ENCODE measurements around the gene OTOP1. TPM values are rescaled to one million over a fixed set of nuclear protein-coding genes. Genes with fewer than 3 reads are reported as not detected.
A peak's percentile ranks its signal among the peaks of the same experiment; 100 is the strongest.
"Not testable (repeated sequence)": the region's sequence is repeated elsewhere in the genome, so short reads cannot be mapped to it uniquely, and the experiment has no call there.

Gene OTOP1
- total and polyA plus RNA-seq, 5 experiments from 2014 or later, result not detected

DNA sequence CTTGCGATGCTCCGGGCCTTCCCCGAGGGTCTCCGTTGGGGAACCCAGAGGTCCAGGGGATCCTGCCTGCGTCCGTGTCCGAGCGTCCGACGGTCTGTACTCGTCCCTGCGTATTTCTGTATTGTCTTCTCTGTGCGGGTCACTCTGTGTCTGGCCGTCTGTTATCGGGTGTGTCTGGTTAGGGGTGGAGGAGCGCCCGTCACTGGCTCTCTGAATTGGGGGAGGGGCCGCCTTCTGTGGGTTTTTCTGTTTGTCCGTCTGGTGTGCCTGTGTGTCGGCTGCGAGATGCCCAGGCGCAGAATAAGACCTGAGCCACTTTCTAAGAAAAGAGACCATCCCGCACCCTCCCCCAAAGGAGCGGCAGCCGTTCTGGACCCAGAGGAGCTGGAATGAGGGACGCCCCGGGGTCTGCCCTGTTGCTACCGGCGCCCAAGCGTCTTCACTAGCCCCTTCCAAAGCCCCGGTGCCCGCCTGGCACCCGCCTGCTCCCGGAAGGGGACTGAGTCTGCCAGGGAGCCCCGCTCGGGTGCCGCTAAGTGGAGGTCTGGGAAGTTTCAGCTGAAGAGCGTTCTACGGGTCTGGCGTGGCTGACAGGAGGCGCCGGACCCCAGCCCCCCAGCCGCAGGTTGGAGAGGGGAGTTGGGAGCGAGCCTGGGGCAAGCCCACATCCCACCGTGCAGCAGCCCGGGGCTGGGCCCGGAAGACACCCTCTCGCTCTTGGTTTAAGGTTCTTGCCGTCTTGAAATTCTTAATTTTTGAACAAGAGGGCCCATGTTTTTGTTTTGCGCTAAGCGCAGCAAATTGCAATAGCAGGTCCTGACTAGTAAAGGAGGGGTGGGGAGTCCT, 1.0 kb upstream of the OTOP1 start:
- Mint-ChIP-seq H3K36me3 (peaks cover 0 to 11% (median 2%) of the 10 kb centered on the region in 3 donors), H3K27me3 (peaks cover 30 to 60% (median 45%) of the 10 kb centered on the region in 5 donors), H3K4me1 (peaks cover 9 to 22% (median 9%) of the 10 kb centered on the region in 4 donors), H3K27ac (peak overlapping the region in 1 of 10 donors; percentile 35), H3K4me3 (peak overlapping the region in 6 of 10 donors; percentile 33 to 78 (median 53)), H3K9me3 (peaks cover 0 to 11% (median 1%) of the 10 kb centered on the region in 9 donors)
- ATAC-seq (no peak), DNase-seq (no peak)
- POLR2A ChIA-PET, result no interaction called here

- Mint-ChIP-seq H3K27me3 (peaks cover 41 to 74% (median 54%) of the 10 kb centered on the region in 5 donors), H3K4me1 (peaks cover 9 to 22% (median 9%) of the 10 kb centered on the region in 4 donors), H3K27ac (peak overlapping the region in 1 of 10 donors; percentile 80), H3K9me3 (peaks cover 0 to 7% (median 0%) of the 10 kb centered on the region in 9 donors), H3K4me3 (peak overlapping the region in 9 of 10 donors; percentile 9 to 79 (median 58)), H3K36me3 (peaks cover 0 to 11% (median 2%) of the 10 kb centered on the region in 3 donors)
- POLR2A ChIA-PET, result no interaction called here
- DNase-seq (no peak), ATAC-seq (no peak)
These were observed 669 bp downstream of the OTOP1 start for GRCh38 chr4:4225915-4226605.

GRCh38 chr4:4217113-4217512, 9.6 kb downstream of the OTOP1 start:
- Mint-ChIP-seq H3K9me3 (no peaks in the 10 kb centered on the region), H3K4me1 (no peaks in the 10 kb centered on the region), H3K36me3 (no peaks in the 10 kb centered on the region), H3K27ac (no peak overlapping the region), H3K27me3 (peaks cover 12 to 39% (median 21%) of the 10 kb centered on the region in 5 donors), H3K4me3 (no peak overlapping the region)
- POLR2A ChIA-PET, result no interaction called here
- DNase-seq (no peak), ATAC-seq (no peak)

DNA sequence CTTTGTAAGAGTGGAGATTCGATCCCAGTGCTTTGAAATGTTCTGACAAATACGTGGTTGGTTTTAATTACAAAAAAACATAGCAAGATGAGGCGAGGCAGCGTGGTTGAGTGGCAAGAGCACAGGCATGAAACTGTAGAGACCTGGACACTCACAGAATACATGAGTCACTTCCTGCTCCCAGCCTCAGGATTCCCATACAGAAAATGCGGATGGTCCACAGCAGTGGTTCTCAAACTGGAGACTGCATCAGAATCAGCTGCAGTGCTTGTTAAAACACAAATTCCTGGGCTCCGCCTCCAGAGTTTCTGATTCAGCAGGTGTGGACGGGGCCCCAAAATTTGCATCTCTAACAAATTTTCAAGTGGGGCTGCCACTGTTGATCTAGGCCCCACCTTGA, 10.1 kb downstream of the OTOP1 start:
- Mint-ChIP-seq H3K4me3 (no peak overlapping the region), H3K9me3 (no peaks in the 10 kb centered on the region), H3K4me1 (no peaks in the 10 kb centered on the region), H3K27me3 (peaks cover 7 to 38% (median 17%) of the 10 kb centered on the region in 5 donors), H3K36me3 (no peaks in the 10 kb centered on the region), H3K27ac (no peak overlapping the region)
- DNase-seq, result no peak
- POLR2A ChIA-PET, result no interaction called here
- no peak for ATAC-seq

GRCh38 chr4:4213674-4214073, 13.1 kb downstream of the OTOP1 start:
- ATAC-seq, H3K4me1 Mint-ChIP-seq, POLR2A ChIA-PET, H3K27ac Mint-ChIP-seq, H3K9me3 Mint-ChIP-seq, H3K36me3 Mint-ChIP-seq, H3K4me3 Mint-ChIP-seq, DNase-seq: not testable (repeated sequence)
- H3K27me3 Mint-ChIP-seq, result peaks cover 18 to 46% (median 25%) of the 10 kb centered on the region in 5 donors

DNA sequence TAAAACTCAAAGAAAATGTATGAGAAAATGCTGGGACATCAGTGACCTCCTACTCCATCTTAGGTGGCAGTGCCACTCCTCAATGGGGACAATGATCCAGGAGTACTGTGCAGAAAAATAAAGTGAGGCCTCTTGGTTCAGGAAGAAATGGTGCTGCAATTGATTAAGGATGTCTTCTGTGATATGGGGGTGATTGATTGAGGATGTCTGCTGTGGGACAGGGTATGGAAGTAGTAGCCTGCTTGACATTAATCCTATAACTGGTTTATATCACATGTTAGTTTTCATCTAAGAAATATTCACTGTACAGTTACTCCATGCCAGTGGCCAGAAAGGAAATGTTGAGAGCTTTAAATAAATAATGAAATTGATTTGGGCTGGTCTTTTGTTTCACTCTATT, 20.5 kb downstream of the OTOP1 start:
- Mint-ChIP-seq H3K4me1 (no peaks in the 10 kb centered on the region), H3K36me3 (no peaks in the 10 kb centered on the region), H3K9me3 (peaks cover 0 to 8% (median 0%) of the 10 kb centered on the region in 9 donors), H3K27me3 (peaks cover 22 to 74% (median 44%) of the 10 kb centered on the region in 5 donors), H3K27ac (peak overlapping the region in 1 of 10 donors; percentile 10), H3K4me3 (no peak overlapping the region)
- ATAC-seq, result no peak
- DNase-seq, result no peak
- POLR2A ChIA-PET, result no interaction called here

DNA sequence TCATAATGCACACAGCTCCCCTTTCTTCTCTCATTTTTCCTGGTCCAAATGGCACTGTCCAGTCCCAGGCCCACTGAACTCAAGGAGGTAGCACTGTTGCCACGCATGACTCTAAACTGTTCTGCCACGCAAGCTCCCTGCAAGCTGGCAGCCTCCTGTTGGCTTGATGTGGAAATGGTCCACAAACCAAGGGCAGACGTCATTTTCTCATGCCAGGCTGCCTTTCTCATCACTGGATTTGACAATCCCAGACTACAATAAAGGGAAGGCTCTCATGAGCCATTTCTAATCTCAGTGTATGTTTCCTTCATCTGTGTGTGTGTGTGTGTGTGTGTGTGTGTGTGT, 22.4 kb downstream of the OTOP1 start:
- no peak overlapping the region for H3K4me3 Mint-ChIP-seq
- H3K4me1 Mint-ChIP-seq, result no peaks in the 10 kb centered on the region
- peaks cover 19 to 56% (median 33%) of the 10 kb centered on the region in 5 donors for H3K27me3 Mint-ChIP-seq
- no peak for DNase-seq
- H3K27ac Mint-ChIP-seq, result peak overlapping the region in 1 of 10 donors; percentile 78
- peaks cover 0 to 8% (median 0%) of the 10 kb centered on the region in 9 donors for H3K9me3 Mint-ChIP-seq
- no peaks in the 10 kb centered on the region for H3K36me3 Mint-ChIP-seq
- no peak for ATAC-seq
- POLR2A ChIA-PET, result no interaction called here

- H3K27me3 Mint-ChIP-seq, result peaks cover 19 to 53% (median 32%) of the 10 kb centered on the region in 5 donors
- no peak overlapping the region for H3K4me3 Mint-ChIP-seq
- no peaks in the 10 kb centered on the region for H3K4me1 Mint-ChIP-seq
- DNase-seq, result no peak
- H3K36me3 Mint-ChIP-seq, result no peaks in the 10 kb centered on the region
- no peak for ATAC-seq
- peaks cover 0 to 8% (median 0%) of the 10 kb centered on the region in 9 donors for H3K9me3 Mint-ChIP-seq
- H3K27ac Mint-ChIP-seq, result peak overlapping the region in 1 of 10 donors; percentile 78
- POLR2A ChIA-PET, result no interaction called here
These were observed 22.9 kb downstream of the OTOP1 start for GRCh38 chr4:4203688-4204400.

DNA sequence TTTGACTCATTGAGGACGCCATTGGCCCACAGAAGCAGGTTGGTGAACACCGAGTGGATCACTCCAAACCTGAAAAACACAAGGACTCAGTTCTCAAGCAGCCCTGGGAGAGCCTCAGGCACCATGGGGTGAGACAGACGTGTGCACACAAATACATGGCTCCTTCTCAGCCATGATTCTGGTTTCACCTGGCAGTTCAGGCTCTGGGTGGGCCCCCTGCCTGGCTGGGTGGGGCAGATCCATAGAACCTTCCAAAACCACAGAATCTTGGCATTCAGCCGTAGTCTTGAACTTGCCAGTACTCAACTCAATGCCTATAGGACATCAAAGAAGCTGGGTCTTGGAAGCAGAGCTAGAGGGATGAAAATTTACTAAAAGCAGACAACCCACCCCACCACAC, 24.2 kb downstream of the OTOP1 start:
- Mint-ChIP-seq H3K4me1 (no peaks in the 10 kb centered on the region), H3K4me3 (no peak overlapping the region), H3K9me3 (peaks cover 0 to 8% (median 0%) of the 10 kb centered on the region in 9 donors), H3K36me3 (no peaks in the 10 kb centered on the region), H3K27me3 (peaks cover 14 to 47% (median 29%) of the 10 kb centered on the region in 5 donors), H3K27ac (no peak overlapping the region)
- DNase-seq (no peak), ATAC-seq (no peak)
- POLR2A ChIA-PET, result no interaction called here

DNA sequence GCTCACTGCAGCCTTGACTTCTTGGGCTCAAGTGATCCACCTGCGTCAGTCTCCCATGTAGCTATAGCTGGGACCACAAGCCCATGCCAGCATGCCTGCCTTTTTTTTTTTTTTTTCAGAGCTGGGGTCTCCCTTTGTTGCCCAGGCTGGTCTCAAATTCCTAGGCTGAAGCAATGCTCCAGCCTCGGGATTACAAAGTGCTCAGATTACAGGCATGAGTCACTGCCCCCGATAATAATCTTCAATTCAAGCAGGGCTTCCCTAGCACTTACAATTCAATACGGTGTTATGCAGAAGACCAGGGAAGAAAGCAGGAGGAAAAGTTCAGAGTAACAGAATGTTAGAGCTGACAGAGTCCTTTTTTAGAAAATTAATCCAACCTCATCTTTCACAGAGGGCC, 26.1 kb downstream of the OTOP1 start:
- DNase-seq (no peak), ATAC-seq (no peak)
- H3K4me3 Mint-ChIP-seq, result no peak overlapping the region
- H3K36me3 Mint-ChIP-seq, result peaks cover 0 to 7% (median 0%) of the 10 kb centered on the region in 3 donors
- H3K27ac Mint-ChIP-seq, result no peak overlapping the region
- peaks cover 18 to 33% (median 30%) of the 10 kb centered on the region in 5 donors for H3K27me3 Mint-ChIP-seq
- POLR2A ChIA-PET, result no interaction called here
- peaks cover 0 to 4% (median 0%) of the 10 kb centered on the region in 9 donors for H3K9me3 Mint-ChIP-seq
- H3K4me1 Mint-ChIP-seq, result no peaks in the 10 kb centered on the region

DNA sequence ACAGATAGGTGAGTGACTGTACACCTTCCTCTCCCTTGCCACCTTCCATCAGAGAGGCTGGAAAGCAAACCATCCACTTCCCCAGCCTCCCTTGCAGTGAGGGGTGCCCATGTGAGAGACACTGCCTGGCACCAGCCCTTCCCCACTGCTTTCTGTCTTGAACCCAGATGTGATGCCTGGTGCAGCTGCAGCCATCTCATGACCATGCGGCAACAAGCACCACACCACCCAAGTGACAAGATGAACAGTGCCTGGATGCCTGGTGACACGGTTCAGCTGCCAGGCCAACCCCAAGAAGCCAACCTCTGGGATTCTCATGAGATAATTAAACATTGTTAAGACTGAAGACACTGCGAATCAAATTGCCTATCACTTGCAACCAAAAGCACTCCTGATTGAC, 31.4 kb downstream of the OTOP1 start:
- no peak for ATAC-seq
- H3K4me1 Mint-ChIP-seq, result peaks cover 0 to 10% (median 7%) of the 10 kb centered on the region in 4 donors
- H3K9me3 Mint-ChIP-seq, result peaks cover 0 to 6% (median 0%) of the 10 kb centered on the region in 9 donors
- H3K27ac Mint-ChIP-seq, result no peak overlapping the region
- peaks cover 8 to 37% (median 33%) of the 10 kb centered on the region in 5 donors for H3K27me3 Mint-ChIP-seq
- no peak for DNase-seq
- POLR2A ChIA-PET, result no interaction called here
- peaks cover 0 to 13% (median 0%) of the 10 kb centered on the region in 3 donors for H3K36me3 Mint-ChIP-seq
- H3K4me3 Mint-ChIP-seq, result no peak overlapping the region

- H3K27ac Mint-ChIP-seq, H3K36me3 Mint-ChIP-seq, ATAC-seq, DNase-seq, H3K9me3 Mint-ChIP-seq, POLR2A ChIA-PET, H3K4me3 Mint-ChIP-seq: not testable (repeated sequence)
- Mint-ChIP-seq H3K27me3 (peaks cover 7 to 69% (median 43%) of the 10 kb centered on the region in 5 donors), H3K4me1 (peaks cover 0 to 10% (median 7%) of the 10 kb centered on the region in 4 donors)
These were observed 38.2 kb downstream of the OTOP1 start for GRCh38 chr4:4188557-4188956.

Measured in naive thymus-derived CD8-positive, alpha-beta T cell (primary cell).